H1 (cell line): ENCODE data around the gene DDX42. TPM values are rescaled to one million over a fixed set of nuclear protein-coding genes. Genes with fewer than 3 reads are reported as not detected.

ENCODE experiments used
- CTCF ChIA-PET: fragments of 300-600 bp; sonication (Branson Sonifier 250); formaldehyde crosslinking; loops from one replicate; lab custom pipeline; 2021; ENCODE audit not compliant: partially characterized antibody; lab: Charles Lee
- POLR2A ChIA-PET: fragments of 300-600 bp; sonication (Branson Sonifier 250); formaldehyde crosslinking; loops from one replicate; lab custom pipeline; 2021; ENCODE audit warnings: inconsistent platforms; ENCODE audit not compliant: partially characterized antibody; lab: Charles Lee
- DNase-seq, 2 experiments: peaks; one replicate each; pipeline versions ENCODE4 v3.0.0 to v3.0.0-alpha.2; 2010 to 2022; ENCODE audit warnings: low spot score in 2 of 2, low read depth in 1 of 2, mixed read lengths in 1 of 2
- FAIRE-seq: peaks from 2 replicates; lab custom pipeline; 2011; peaks lifted over from hg19 to GRCh38; lab: Jason Lieb, UNC
- H2AFZ ChIP-seq: 2 replicates; pipeline ENCODE4 v1.8.1; 2012; ENCODE audit warnings: low read length, inconsistent platforms
- H2AK5ac ChIP-seq: 2 replicates; pipeline ENCODE4 v1.6.1; 2013; ENCODE audit warnings: low read depth, low read length
- H2BK120ac ChIP-seq: replicated peaks from 2 replicates; pipeline ENCODE3; 2013; ENCODE audit warnings: low read depth, low read length, inconsistent platforms
- H2BK12ac ChIP-seq: 2 replicates; pipeline ENCODE4 v1.6.1; 2013; ENCODE audit warnings: low read depth, low read length
- H2BK15ac ChIP-seq: 2 replicates; pipeline ENCODE4 v1.6.1; 2013; ENCODE audit warnings: low read length
- H2BK20ac ChIP-seq: 2 replicates; pipeline ENCODE4 v1.6.1; 2013; ENCODE audit warnings: low read length
- H2BK5ac ChIP-seq: 2 replicates; pipeline ENCODE4 v1.6.1; 2013; ENCODE audit warnings: low read depth, low read length
- H3K14ac ChIP-seq: 2 replicates; pipeline ENCODE4 v1.6.1; 2013; ENCODE audit warnings: inconsistent platforms; ENCODE audit not compliant: insufficient read length
- H3K18ac ChIP-seq: 2 replicates; pipeline ENCODE4 v1.6.1; 2013; ENCODE audit warnings: low read length; ENCODE audit errors: extremely low read depth
- H3K23ac ChIP-seq: 2 replicates; pipeline ENCODE4 v1.6.1; 2013; ENCODE audit warnings: inconsistent platforms; ENCODE audit not compliant: insufficient read length
- H3K23me2 ChIP-seq: 2 replicates; pipeline ENCODE4 v1.6.1; 2013; ENCODE audit warnings: low read depth, low read length
- H3K27ac ChIP-seq: 2 replicates; pipeline ENCODE4 v1.6.1; 2011; ENCODE audit warnings: low read depth, low read length, inconsistent platforms
- H3K27me3 ChIP-seq, 4 experiments: replicated peaks in 1 of 4; 1 replicate in 1 of 4; 2 replicates in 3 of 4; pipeline versions ENCODE4 v1.6.1 to v1.8.1; 2011 to 2013; ENCODE audit warnings: low read length in 3 of 4, mild to moderate bottlenecking in 3 of 4, inconsistent platforms in 2 of 4, mixed read lengths in 2 of 4, moderate library complexity in 1 of 4; ENCODE audit not compliant: control insufficient read depth in 3 of 4, insufficient read depth in 3 of 4; ENCODE audit errors: extremely low read depth in 1 of 4
- H3K36me3 ChIP-seq, 4 experiments: 2 replicates each; pipeline versions ENCODE4 v1.6.1 to v1.8.1; 2011 to 2013; ENCODE audit warnings: mild to moderate bottlenecking in 4 of 4, low read length in 3 of 4, moderate library complexity in 2 of 4, control low read depth in 1 of 4, inconsistent platforms in 1 of 4; ENCODE audit not compliant: insufficient read depth in 4 of 4, control insufficient read depth in 2 of 4
- H3K4ac ChIP-seq: replicated peaks from 2 replicates; pipeline ENCODE3; 2013; ENCODE audit warnings: low read length, low read depth, mixed read lengths, inconsistent platforms; ENCODE audit not compliant: insufficient read length
- H3K4me1 ChIP-seq, 4 experiments: replicated peaks in 1 of 4; 1 replicate in 1 of 4; 2 replicates in 3 of 4; pipeline versions ENCODE4 v1.6.1 to v1.8.1; 2011 to 2013; ENCODE audit warnings: low read length in 3 of 4, inconsistent platforms in 2 of 4, mixed read lengths in 1 of 4; ENCODE audit not compliant: insufficient read depth in 4 of 4, control insufficient read depth in 3 of 4
- H3K4me2 ChIP-seq, 2 experiments: 2 replicates each; pipeline versions ENCODE4 v1.6.1 to v1.8.1; 2011 to 2013; ENCODE audit warnings: low read depth in 2 of 2, low read length in 2 of 2, control low read depth in 1 of 2, inconsistent platforms in 1 of 2, mild to moderate bottlenecking in 1 of 2; ENCODE audit not compliant: insufficient read depth in 1 of 2
- H3K4me3 ChIP-seq, 4 experiments: fragments of 200-600, 300-600 bp in 1 of 4; sonication (generic), shearing (Covaris generic), sonication (Bioruptor Twin) in 1 of 4; 2 replicates each; pipeline versions ENCODE4 v1.5.1 to v1.8.1; 2011 to 2016; ENCODE audit warnings: low read length in 4 of 4, low read depth in 3 of 4, control low read depth in 2 of 4, inconsistent platforms in 2 of 4, mild to moderate bottlenecking in 2 of 4, mixed read lengths in 1 of 4, moderate library complexity in 1 of 4; ENCODE audit not compliant: insufficient read depth in 2 of 4; ENCODE audit errors: extremely low read depth in 1 of 4
- H3K56ac ChIP-seq: replicated peaks from 2 replicates; pipeline ENCODE3; 2013; ENCODE audit warnings: low read depth, mild to moderate bottlenecking, mixed read lengths, low read length, inconsistent platforms; ENCODE audit not compliant: insufficient read length
- H3K79me1 ChIP-seq: 2 replicates; pipeline ENCODE4 v1.6.1; 2013; ENCODE audit warnings: low read depth, low read length, control low read depth
- H3K79me2 ChIP-seq, 2 experiments: 2 replicates each; pipeline versions ENCODE4 v1.6.1 to v1.8.1; 2012 to 2013; ENCODE audit warnings: low read length in 2 of 2, mild to moderate bottlenecking in 2 of 2, inconsistent platforms in 1 of 2; ENCODE audit not compliant: insufficient read depth in 2 of 2, control insufficient read depth in 1 of 2
- H3K9ac ChIP-seq, 4 experiments: replicated peaks in 1 of 4; 1 replicate in 1 of 4; 2 replicates in 3 of 4; pipeline versions ENCODE4 v1.6.1 to v1.8.1; 2011 to 2013; ENCODE audit warnings: low read depth in 3 of 4, low read length in 3 of 4, control low read depth in 2 of 4, mild to moderate bottlenecking in 2 of 4, moderate library complexity in 2 of 4, inconsistent platforms in 1 of 4; ENCODE audit errors: extremely low read depth in 1 of 4
- H3K9me3 ChIP-seq, 2 experiments: 2 replicates each; pipeline versions ENCODE4 v1.6.1 to v1.8.1; 2012 to 2013; ENCODE audit warnings: mild to moderate bottlenecking in 2 of 2, moderate library complexity in 2 of 2, control low read depth in 1 of 2, inconsistent platforms in 1 of 2, low read depth in 1 of 2, low read length in 1 of 2, mixed read lengths in 1 of 2; ENCODE audit not compliant: insufficient read depth in 2 of 2
- H4K20me1 ChIP-seq, 2 experiments: replicated peaks in 1 of 2; 2 replicates each; pipeline versions ENCODE3 to v1.8.1; 2011 to 2013; ENCODE audit warnings: inconsistent platforms in 2 of 2, low read length in 2 of 2, mild to moderate bottlenecking in 1 of 2; ENCODE audit not compliant: insufficient read depth in 2 of 2, control insufficient read depth in 1 of 2
- H4K5ac ChIP-seq: 2 replicates; pipeline ENCODE4 v1.6.1; 2013; ENCODE audit warnings: low read length, low read depth, mixed read lengths, inconsistent platforms; ENCODE audit not compliant: insufficient read length
- H4K8ac ChIP-seq: 2 replicates; pipeline ENCODE4 v1.8.0; 2013; ENCODE audit warnings: mild to moderate bottlenecking, moderate library complexity, low read length, inconsistent platforms; ENCODE audit not compliant: insufficient read depth; ENCODE audit errors: extremely low read depth
- H4K91ac ChIP-seq: replicated peaks from 2 replicates; pipeline ENCODE3; 2013; ENCODE audit warnings: low read length, mixed read lengths, inconsistent platforms; ENCODE audit not compliant: insufficient read length
- ASH2L ChIP-seq: fragments of 200-600, 300-600 bp; sonication (generic); IDR thresholded peaks from one replicate; pipeline ENCODE4 v1.7.1; 2017; ENCODE audit warnings: low read length
- ATF2 ChIP-seq: IDR thresholded peaks from 2 replicates; pipeline ENCODE4 v1.6.1; 2012; ENCODE audit warnings: low read length, inconsistent platforms
- CEBPB ChIP-seq: IDR thresholded peaks from 2 replicates; pipeline ENCODE4 v1.6.1; 2012; ENCODE audit warnings: low read depth, low read length
- EGR1 ChIP-seq: IDR thresholded peaks from 2 replicates; pipeline ENCODE4 v1.6.1; 2011; ENCODE audit warnings: low read depth, low read length, borderline replicate concordance
- GTF2F1 ChIP-seq: IDR thresholded peaks from 2 replicates; pipeline ENCODE4 v1.6.1; 2012; ENCODE audit warnings: low read depth, low read length, improper control_type of control experiment, borderline replicate concordance
- MAX ChIP-seq: IDR thresholded peaks from 2 replicates; pipeline ENCODE4 v1.6.1; 2012; ENCODE audit warnings: inconsistent platforms
- POLR2A ChIP-seq, 2 experiments: IDR thresholded peaks; 1 replicate in 1 of 2; 2 replicates in 1 of 2; pipeline ENCODE4 v1.6.1; 2011; ENCODE audit warnings: low read depth in 2 of 2, low read length in 2 of 2, mild to moderate bottlenecking in 2 of 2; ENCODE audit errors: control extremely low read depth in 1 of 2
- POU5F1 ChIP-seq: IDR thresholded peaks from 2 replicates; pipeline ENCODE4 v1.6.1; 2011; ENCODE audit warnings: low read depth, mild to moderate bottlenecking, low read length, moderate library complexity
- SP2 ChIP-seq: IDR thresholded peaks from 2 replicates; pipeline ENCODE4 v1.6.1; 2012; ENCODE audit warnings: mild to moderate bottlenecking, low read length, inconsistent platforms
- SP4 ChIP-seq: IDR thresholded peaks from 2 replicates; pipeline ENCODE4 v1.6.1; 2012; ENCODE audit warnings: low read length, inconsistent platforms
- SRF ChIP-seq: IDR thresholded peaks from 2 replicates; pipeline ENCODE4 v1.6.1; 2011; ENCODE audit warnings: mild to moderate bottlenecking, low read depth, low read length, moderate library complexity
- WGBS, 2 experiments: shearing (Covaris generic) in 1 of 2; methylation state at CpG; one replicate each; pipeline versions ENCODE4 v1.1.6 to v1.1.7; 2013 to 2015; ENCODE audit warnings: low lambda C conversion rate in 2 of 2, mixed read lengths in 2 of 2, inconsistent platforms in 1 of 2, low coverage in 1 of 2, missing lambda C conversion rate in 1 of 2; ENCODE audit not compliant: insufficient replicate concordance in 2 of 2, insufficient coverage in 1 of 2, insufficient read length in 1 of 2; ENCODE audit errors: extremely low coverage in 1 of 2, missing lambda C conversion rate in 1 of 2; 5-methylcytosine and 5-hydroxymethylcytosine counted together
- polyA plus RNA-seq, 7 experiments: library from polyadenylated mRNA; depleted of rRNA in 3 of 7; stranded (reverse) in 5 of 7; unstranded in 2 of 7; fragments of >200 nt in 5 of 7; fragments of 200-250 nt in 2 of 7; gene quantifications; 1 replicate in 5 of 7; 2 replicates in 1 of 7; 4 replicates in 1 of 7; pipeline versions ENCODE4 v1.2.1 to v1.2.3, GENCODE V29; 2011 to 2013; ENCODE audit warnings: missing spikeins in 2 of 7, mixed read lengths in 2 of 7
- total RNA-seq: library from RNA; stranded (reverse); fragmentation: NEBNext Ultra II Directional; extraction: Animal tissue kit (Norgen Biotek cat#: 25700); gene quantifications from 2 replicates; pipeline ENCODE4 v1.2.1, GENCODE V29; 2021

The DDX42 gene
- total and polyA plus RNA-seq, 2 of the 8 experiments (the other 6 are each of a cell fraction or from before 2014, with no cell fraction given), result 40.6 to 114 TPM

GRCh38 chr17:63762161-63763078 lies 11.6 kb upstream of the DDX42 start:
- no peak overlapping the region for H2AK5ac ChIP-seq
- no peak overlapping the region for H3K23ac ChIP-seq
- ChIA-PET CTCF (interaction anchor here (0.6 to 1.5 kb wide), 4 partner anchors 12 to 19 kb away, joined by 3 to 4 read pairs (median 4); no protein-coding TSS in a partner anchor), POLR2A (interaction anchor here (0.7 to 3.3 kb wide), 6 partner anchors 10 to 62 kb away, joined by 3 to 17 read pairs (median 4); partner anchors contain the start of genes CCDC47 and DDX42)
- no peak overlapping the region for H4K8ac ChIP-seq
- no peak overlapping the region for H3K9ac ChIP-seq
- H2BK120ac ChIP-seq, result no peak overlapping the region
- peaks cover 0 to 2% of the 10 kb centered on the region in 2 experiments for H4K20me1 ChIP-seq
- H4K91ac ChIP-seq, result no peak overlapping the region
- no peak overlapping the region for H2BK20ac ChIP-seq
- H3K79me1 ChIP-seq, result no peaks in the 10 kb centered on the region
- no peak for DNase-seq
- H3K4me1 ChIP-seq, result no peaks in the 10 kb centered on the region
- H3K27me3 ChIP-seq, result no peaks in the 10 kb centered on the region
- no peak overlapping the region for H3K18ac ChIP-seq
- peaks cover 10 to 59% (median 33%) of the 10 kb centered on the region in 4 experiments for H3K36me3 ChIP-seq
- WGBS, 2 experiments, result 89% methylated on average over 5 of the region's 5 CpGs; no CpG with 5 or more reads in 1 of the 2 experiments
- H2BK12ac ChIP-seq, result no peak overlapping the region
- H3K23me2 ChIP-seq, result no peaks in the 10 kb centered on the region; the same call in 1 of the 2 replicates
- no peak overlapping the region for H3K4ac ChIP-seq
- H3K4me3 ChIP-seq, result no peak overlapping the region
- H3K9me3 ChIP-seq, result no peaks in the 10 kb centered on the region
- FAIRE-seq, result no peak
- no peak overlapping the region for H3K27ac ChIP-seq
- no peak overlapping the region for H3K4me2 ChIP-seq
- peaks cover 0 to 20% of the 10 kb centered on the region in 2 experiments; a peak in 3 of 4 replicates for H3K79me2 ChIP-seq
- no peak overlapping the region for H3K56ac ChIP-seq
- no peak overlapping the region for H4K5ac ChIP-seq
- H2BK5ac ChIP-seq, result no peak overlapping the region
- no peak overlapping the region for H3K14ac ChIP-seq
- H2BK15ac ChIP-seq, result no peak overlapping the region
- no peak overlapping the region for H2AFZ ChIP-seq
- TF ChIP-seq SP2 (no peak), SP4 (no peak), POU5F1 (no peak), ATF2 (no peak), MAX (no peak), GTF2F1 (no peak), EGR1 (no peak), POLR2A (IDR thresholded peaks at IDR 0.05; ENCODE audit: control extremely low read depth in 1 of 2, low read depth in 2 of 2, low read length in 2 of 2) (no peak), CEBPB (no peak), SRF (no peak), ASH2L (no peak)
